Spleen (tissue), 7 donors: ENCODE results near the gene TMEM272.

Experiments
- CTCF ChIP-seq, 11 experiments: fragments of 200-600 bp in 7 of 11; fragments of 450-650 bp in 4 of 11; sonication (generic) in 4 of 11; IDR thresholded peaks in 8 of 11; conservative IDR thresholded peaks in 3 of 11; 1 replicate in 7 of 11; 2 replicates in 4 of 11; pipeline versions ENCODE4 v1.4.0 to v1.8.0; 2016 to 2021; ENCODE audit warnings: antibody characterized with exemption in 11 of 11, inconsistent platforms in 4 of 11, mild to moderate bottlenecking in 1 of 11
- POLR2A ChIP-seq, 3 donors: fragments of 450-650 bp; IDR thresholded peaks; one replicate each; pipeline ENCODE4 v1.5.1; 2017; ENCODE audit warnings: antibody characterized with exemption in 3 of 3, mild to moderate bottlenecking in 1 of 3
- donor health status: DM: no; HTN: no; CAD: no; lungs with moderate emphysema.
- donor health status: DM: no; HTN: no; CAD: no.
- donor health status: DM: no; HTN: no; CAD: no.

DNA sequence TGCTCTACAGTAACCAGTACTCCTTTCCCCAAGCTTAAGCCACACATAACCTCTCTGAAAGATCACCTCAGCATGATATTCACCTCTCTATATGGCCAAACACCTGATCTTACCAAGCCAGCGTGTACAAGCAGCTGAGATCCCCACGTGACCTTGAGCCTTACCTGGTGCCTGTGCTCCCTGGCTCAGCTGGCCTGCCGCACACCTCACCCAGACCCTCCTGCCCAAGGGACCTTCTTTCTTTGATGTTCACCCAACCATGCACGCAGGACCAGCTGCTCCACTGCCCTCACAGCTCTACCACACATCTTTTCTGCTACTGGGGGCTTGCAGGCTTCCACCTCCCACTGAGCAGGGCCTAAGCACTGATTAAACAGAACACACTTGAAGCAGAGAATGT lies 50.0 kb downstream of the TMEM272 start:
- TF ChIP-seq CTCF (IDR thresholded peaks at IDR 0.05 in 8 of 11, conservative IDR thresholded peaks at IDR 0.05 in 3 of 11), result no peak
- no peak for TF ChIP-seq POLR2A (IDR thresholded peaks at IDR 0.05)
